ENCODE results near the gene PRKCA. TPM values are rescaled to one million over a fixed set of nuclear protein-coding genes. Genes with fewer than 3 reads are reported as not detected.

PRKCA gene
- total RNA-seq, 1 experiment from 2014 or later, result 29.5 TPM

DNA sequence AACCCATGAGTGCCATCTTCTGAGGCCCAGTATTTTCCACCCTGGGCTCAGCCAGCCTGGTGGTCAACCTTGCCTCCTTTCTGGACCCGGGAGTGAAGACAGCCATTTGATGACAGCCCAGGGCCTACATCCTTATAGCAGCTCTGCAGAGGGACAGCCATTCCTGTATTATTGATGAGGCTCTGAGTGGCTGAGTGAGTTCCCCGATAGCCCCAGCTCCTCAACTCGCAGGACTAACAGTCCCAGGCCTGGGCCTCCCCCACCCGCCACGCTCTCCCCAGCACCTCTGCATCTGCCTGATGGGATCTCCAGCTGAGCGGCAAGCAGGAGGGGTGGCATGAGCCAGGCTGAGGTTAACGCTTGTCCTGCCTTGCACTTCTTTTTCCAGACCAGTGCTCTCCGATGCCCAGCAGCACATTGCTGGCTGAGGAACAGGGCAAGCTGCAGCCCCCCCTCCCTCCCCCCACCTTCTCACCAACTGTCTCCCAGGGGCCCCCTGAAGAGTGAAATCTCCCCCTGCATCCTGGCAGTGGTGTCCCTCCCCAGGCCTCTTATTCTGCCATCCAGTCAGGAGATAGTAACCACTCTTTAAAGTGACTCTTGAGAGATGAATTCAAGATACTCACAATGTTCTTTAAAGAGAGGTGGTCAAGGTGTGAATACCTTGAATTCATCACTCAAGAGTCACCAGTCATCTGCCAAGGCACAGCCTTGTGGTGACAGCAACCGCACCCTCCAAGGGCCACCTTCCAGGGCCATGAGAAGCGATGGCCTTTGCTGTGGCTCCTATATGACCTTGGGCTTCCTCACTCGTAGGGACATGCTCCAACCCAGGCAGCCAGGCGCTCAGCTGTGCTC lies 556.0 kb downstream of the PRKCA start (continued):
- TF ChIP-seq, protein P1, sequence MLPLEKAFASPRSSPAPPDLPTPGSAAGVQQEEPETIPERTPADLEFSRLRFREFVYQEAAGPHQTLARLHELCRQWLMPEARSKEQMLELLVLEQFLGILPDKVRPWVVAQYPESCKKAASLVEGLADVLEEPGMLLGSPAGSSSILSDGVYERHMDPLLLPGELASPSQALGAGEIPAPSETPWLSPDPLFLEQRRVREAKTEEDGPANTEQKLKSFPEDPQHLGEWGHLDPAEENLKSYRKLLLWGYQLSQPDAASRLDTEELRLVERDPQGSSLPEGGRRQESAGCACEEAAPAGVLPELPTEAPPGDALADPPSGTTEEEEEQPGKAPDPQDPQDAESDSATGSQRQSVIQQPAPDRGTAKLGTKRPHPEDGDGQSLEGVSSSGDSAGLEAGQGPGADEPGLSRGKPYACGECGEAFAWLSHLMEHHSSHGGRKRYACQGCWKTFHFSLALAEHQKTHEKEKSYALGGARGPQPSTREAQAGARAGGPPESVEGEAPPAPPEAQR (CRISPR knock-in tag; IDR thresholded peaks at IDR 0.05), result no peak
- no peak for TF ChIP-seq JAZF1 (CRISPR knock-in tag; IDR thresholded peaks at IDR 0.05)

DNA sequence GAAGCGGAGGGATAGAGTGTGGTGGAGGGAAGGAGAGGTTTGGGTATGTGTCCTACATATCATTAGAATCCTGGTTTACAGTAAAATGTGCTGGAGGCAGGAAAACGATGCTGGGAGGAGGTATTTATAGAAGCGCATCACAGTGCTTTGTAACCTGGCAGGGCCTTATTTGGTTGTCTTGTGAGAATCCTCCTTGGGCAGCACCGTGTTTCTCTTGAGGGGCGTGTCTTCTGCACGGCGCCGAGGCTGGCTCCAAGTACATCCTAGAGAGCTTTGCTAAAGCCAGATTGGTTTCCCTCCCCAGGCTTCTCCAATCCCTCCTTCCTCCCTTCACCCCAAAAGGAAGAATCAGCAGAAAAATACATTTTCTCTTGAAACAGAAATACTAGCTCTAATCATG lies 556.9 kb downstream of the PRKCA start:
- Mint-ChIP-seq H3K4me3 (no peak overlapping the region), H3K9me3 (peaks cover 28% of the 10 kb centered on the region), H3K27ac (no peak overlapping the region), H3K27me3 (ENCODE audit: low read depth) (peaks cover 7% of the 10 kb centered on the region; the same call in 1 of the 2 replicates), H3K36me3 (peaks cover 12% of the 10 kb centered on the region), H3K4me1 (no peaks in the 10 kb centered on the region)
- no peak for TF ChIP-seq HMGA2 (CRISPR knock-in tag; IDR thresholded peaks at IDR 0.05)
- TF ChIP-seq SP1 (CRISPR knock-in tag; conservative IDR thresholded peaks at IDR 0.05), result no peak
- TF ChIP-seq FOXK1 (CRISPR knock-in tag; IDR thresholded peaks at IDR 0.05), result no peak
- TF ChIP-seq KAT7 (CRISPR knock-in tag; IDR thresholded peaks at IDR 0.05; ENCODE audit: borderline replicate concordance), result no peak
- TF ChIP-seq, protein P2, sequence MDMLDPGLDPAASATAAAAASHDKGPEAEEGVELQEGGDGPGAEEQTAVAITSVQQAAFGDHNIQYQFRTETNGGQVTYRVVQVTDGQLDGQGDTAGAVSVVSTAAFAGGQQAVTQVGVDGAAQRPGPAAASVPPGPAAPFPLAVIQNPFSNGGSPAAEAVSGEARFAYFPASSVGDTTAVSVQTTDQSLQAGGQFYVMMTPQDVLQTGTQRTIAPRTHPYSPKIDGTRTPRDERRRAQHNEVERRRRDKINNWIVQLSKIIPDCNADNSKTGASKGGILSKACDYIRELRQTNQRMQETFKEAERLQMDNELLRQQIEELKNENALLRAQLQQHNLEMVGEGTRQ (CRISPR knock-in tag; IDR thresholded peaks at IDR 0.05), result no peak
- TF ChIP-seq ZNF671 (CRISPR knock-in tag; IDR thresholded peaks at IDR 0.05), result no peak
- TF ChIP-seq, protein P3, sequence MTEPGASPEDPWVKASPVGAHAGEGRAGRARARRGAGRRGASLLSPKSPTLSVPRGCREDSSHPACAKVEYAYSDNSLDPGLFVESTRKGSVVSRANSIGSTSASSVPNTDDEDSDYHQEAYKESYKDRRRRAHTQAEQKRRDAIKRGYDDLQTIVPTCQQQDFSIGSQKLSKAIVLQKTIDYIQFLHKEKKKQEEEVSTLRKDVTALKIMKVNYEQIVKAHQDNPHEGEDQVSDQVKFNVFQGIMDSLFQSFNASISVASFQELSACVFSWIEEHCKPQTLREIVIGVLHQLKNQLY (CRISPR knock-in tag; IDR thresholded peaks at IDR 0.05), result no peak
- TF ChIP-seq OVOL2 (CRISPR knock-in tag; IDR thresholded peaks at IDR 0.05; ENCODE audit: borderline replicate concordance), result no peak
- no peak for TF ChIP-seq GRHL2 (CRISPR knock-in tag; IDR thresholded peaks at IDR 0.05; ENCODE audit: insufficient replicate concordance, severe bottlenecking)
- no peak for TF ChIP-seq ZNF423 (CRISPR knock-in tag; IDR thresholded peaks at IDR 0.05)
- TF ChIP-seq ZNF219 (CRISPR knock-in tag; IDR thresholded peaks at IDR 0.05; ENCODE audit: borderline replicate concordance), result no peak
- TF ChIP-seq, protein P4, sequence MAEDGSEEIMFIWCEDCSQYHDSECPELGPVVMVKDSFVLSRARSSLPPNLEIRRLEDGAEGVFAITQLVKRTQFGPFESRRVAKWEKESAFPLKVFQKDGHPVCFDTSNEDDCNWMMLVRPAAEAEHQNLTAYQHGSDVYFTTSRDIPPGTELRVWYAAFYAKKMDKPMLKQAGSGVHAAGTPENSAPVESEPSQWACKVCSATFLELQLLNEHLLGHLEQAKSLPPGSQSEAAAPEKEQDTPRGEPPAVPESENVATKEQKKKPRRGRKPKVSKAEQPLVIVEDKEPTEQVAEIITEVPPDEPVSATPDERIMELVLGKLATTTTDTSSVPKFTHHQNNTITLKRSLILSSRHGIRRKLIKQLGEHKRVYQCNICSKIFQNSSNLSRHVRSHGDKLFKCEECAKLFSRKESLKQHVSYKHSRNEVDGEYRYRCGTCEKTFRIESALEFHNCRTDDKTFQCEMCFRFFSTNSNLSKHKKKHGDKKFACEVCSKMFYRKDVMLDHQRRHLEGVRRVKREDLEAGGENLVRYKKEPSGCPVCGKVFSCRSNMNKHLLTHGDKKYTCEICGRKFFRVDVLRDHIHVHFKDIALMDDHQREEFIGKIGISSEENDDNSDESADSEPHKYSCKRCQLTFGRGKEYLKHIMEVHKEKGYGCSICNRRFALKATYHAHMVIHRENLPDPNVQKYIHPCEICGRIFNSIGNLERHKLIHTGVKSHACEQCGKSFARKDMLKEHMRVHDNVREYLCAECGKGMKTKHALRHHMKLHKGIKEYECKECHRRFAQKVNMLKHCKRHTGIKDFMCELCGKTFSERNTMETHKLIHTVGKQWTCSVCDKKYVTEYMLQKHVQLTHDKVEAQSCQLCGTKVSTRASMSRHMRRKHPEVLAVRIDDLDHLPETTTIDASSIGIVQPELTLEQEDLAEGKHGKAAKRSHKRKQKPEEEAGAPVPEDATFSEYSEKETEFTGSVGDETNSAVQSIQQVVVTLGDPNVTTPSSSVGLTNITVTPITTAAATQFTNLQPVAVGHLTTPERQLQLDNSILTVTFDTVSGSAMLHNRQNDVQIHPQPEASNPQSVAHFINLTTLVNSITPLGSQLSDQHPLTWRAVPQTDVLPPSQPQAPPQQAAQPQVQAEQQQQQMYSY (CRISPR knock-in tag; IDR thresholded peaks at IDR 0.05), result no peak
- TF ChIP-seq, protein P5, sequence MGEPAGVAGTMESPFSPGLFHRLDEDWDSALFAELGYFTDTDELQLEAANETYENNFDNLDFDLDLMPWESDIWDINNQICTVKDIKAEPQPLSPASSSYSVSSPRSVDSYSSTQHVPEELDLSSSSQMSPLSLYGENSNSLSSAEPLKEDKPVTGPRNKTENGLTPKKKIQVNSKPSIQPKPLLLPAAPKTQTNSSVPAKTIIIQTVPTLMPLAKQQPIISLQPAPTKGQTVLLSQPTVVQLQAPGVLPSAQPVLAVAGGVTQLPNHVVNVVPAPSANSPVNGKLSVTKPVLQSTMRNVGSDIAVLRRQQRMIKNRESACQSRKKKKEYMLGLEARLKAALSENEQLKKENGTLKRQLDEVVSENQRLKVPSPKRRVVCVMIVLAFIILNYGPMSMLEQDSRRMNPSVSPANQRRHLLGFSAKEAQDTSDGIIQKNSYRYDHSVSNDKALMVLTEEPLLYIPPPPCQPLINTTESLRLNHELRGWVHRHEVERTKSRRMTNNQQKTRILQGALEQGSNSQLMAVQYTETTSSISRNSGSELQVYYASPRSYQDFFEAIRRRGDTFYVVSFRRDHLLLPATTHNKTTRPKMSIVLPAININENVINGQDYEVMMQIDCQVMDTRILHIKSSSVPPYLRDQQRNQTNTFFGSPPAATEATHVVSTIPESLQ (CRISPR knock-in tag; IDR thresholded peaks at IDR 0.05), result no peak
- TF ChIP-seq, protein P6, sequence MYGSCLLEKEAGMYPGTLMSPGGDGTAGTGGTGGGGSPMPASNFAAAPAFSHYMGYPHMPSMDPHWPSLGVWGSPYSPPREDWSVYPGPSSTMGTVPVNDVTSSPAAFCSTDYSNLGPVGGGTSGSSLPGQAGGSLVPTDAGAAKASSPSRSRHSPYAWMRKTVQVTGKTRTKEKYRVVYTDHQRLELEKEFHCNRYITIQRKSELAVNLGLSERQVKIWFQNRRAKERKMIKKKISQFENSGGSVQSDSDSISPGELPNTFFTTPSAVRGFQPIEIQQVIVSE (CRISPR knock-in tag; IDR thresholded peaks at IDR 0.05; ENCODE audit: borderline replicate concordance), result no peak
- TF ChIP-seq ZNF416 (CRISPR knock-in tag; IDR thresholded peaks at IDR 0.05), result no peak
- TF ChIP-seq MXD4 (CRISPR knock-in tag; IDR thresholded peaks at IDR 0.05; ENCODE audit: borderline replicate concordance), result no peak
- no peak for TF ChIP-seq FOXP1 (CRISPR knock-in tag; IDR thresholded peaks at IDR 0.05; ENCODE audit: borderline replicate concordance)
- DNase-seq (ENCODE audit: low spot score), result no peak
- POLR2A ChIA-PET, result no interaction called here
- ATAC-seq, result no peak
- CTCF ChIA-PET, result interaction anchor here (1.1 kb wide), 1 partner anchor 18 kb away, joined by 3 read pairs; no protein-coding TSS in a partner anchor

Data from WTC11 (cell line).